Activated CD8-positive, alpha-beta T cell treated with anti-CD3 and anti-CD28 coated beads, Interleukin-2, amount 10 ng/mL, durations not matched to agents 7 days and 5 days (primary cell): ENCODE measurements around the gene MAD1L1. TPM values are rescaled to one million over a fixed set of nuclear protein-coding genes. Genes with fewer than 3 reads are reported as not detected.
"Not testable (repeated sequence)": the region's sequence is repeated elsewhere in the genome, so short reads cannot be mapped to it uniquely, and the experiment has no call there.

Experiments used
- ATAC-seq: fragments of 150-1000 bp; cut with Tn5 transposase; one replicate; pipeline ENCODE4 v1.10.0; 2021; ENCODE audit warnings: moderate library complexity
- CTCF ChIA-PET: fragments of 350-600 bp; sonication (Branson Sonifier 250); formaldehyde crosslinking; loops from one replicate; lab custom pipeline; 2021; ENCODE audit warnings: antibody characterized with exemption; lab: Charles Lee
- POLR2A ChIA-PET: fragments of 350-600 bp; sonication (Branson Sonifier 250); formaldehyde crosslinking; loops from one replicate; lab custom pipeline; 2021; ENCODE audit warnings: antibody characterized with exemption; lab: Charles Lee
- DNase-seq: peaks from one replicate; pipeline ENCODE4 v3.0.0-alpha.2; 2020
- H3K27ac Mint-ChIP-seq: one replicate; pipeline ENCODE4 v1.8.0; 2021; ENCODE audit warnings: mild to moderate bottlenecking, mixed read lengths
- H3K27me3 Mint-ChIP-seq: one replicate; pipeline ENCODE4 v1.8.0; 2021; ENCODE audit warnings: low read depth, mixed read lengths
- H3K36me3 Mint-ChIP-seq: one replicate; pipeline ENCODE4 v1.8.0; 2021; ENCODE audit warnings: low read depth, mixed read lengths
- H3K4me1 Mint-ChIP-seq: one replicate; pipeline ENCODE4 v1.8.0; 2021; ENCODE audit warnings: low read depth, mixed read lengths
- H3K4me3 Mint-ChIP-seq: one replicate; pipeline ENCODE4 v1.8.0; 2021; ENCODE audit warnings: mild to moderate bottlenecking, mixed read lengths
- H3K9me3 Mint-ChIP-seq: one replicate; pipeline ENCODE4 v1.8.0; 2022; ENCODE audit warnings: mixed read lengths; ENCODE audit not compliant: insufficient read depth
- total RNA-seq, 2 experiments: library from RNA; stranded (reverse); gene quantifications; one replicate each; pipeline ENCODE4 v1.2.3, GENCODE V29; 2021

Gene MAD1L1
- total RNA-seq, 2 experiments from 2014 or later, result 79.8 to 82.7 TPM

- H3K27me3 Mint-ChIP-seq, result no peaks in the 10 kb centered on the region
- H3K9me3 Mint-ChIP-seq, result no peaks in the 10 kb centered on the region
- ATAC-seq (no peak), DNase-seq (no peak)
- no peak overlapping the region for H3K4me3 Mint-ChIP-seq
- H3K27ac Mint-ChIP-seq, result no peak overlapping the region
- H3K4me1 Mint-ChIP-seq, result no peaks in the 10 kb centered on the region
- peaks cover 4% of the 10 kb centered on the region for H3K36me3 Mint-ChIP-seq
- ChIA-PET CTCF (no interaction called here), POLR2A (no interaction called here)
These were observed 37.8 kb upstream of the MAD1L1 start for GRCh38 chr7:2270495-2270894.

- no peak for DNase-seq
- no peaks in the 10 kb centered on the region for H3K27me3 Mint-ChIP-seq
- CTCF ChIA-PET, result no interaction called here
- POLR2A ChIA-PET, result no interaction called here
- no peak overlapping the region for H3K27ac Mint-ChIP-seq
- H3K36me3 Mint-ChIP-seq, result peaks cover 4% of the 10 kb centered on the region
- no peak overlapping the region for H3K4me3 Mint-ChIP-seq
- ATAC-seq, result no peak
- no peaks in the 10 kb centered on the region for H3K9me3 Mint-ChIP-seq
- H3K4me1 Mint-ChIP-seq, result no peaks in the 10 kb centered on the region
These were observed 37.3 kb upstream of the MAD1L1 start for GRCh38 chr7:2269991-2270460.

GRCh38 chr7:2269089-2269990 is 36.6 kb upstream of the MAD1L1 start:
- POLR2A ChIA-PET, H3K27ac Mint-ChIP-seq, H3K27me3 Mint-ChIP-seq, DNase-seq, H3K36me3 Mint-ChIP-seq, H3K4me1 Mint-ChIP-seq, ATAC-seq, CTCF ChIA-PET, H3K4me3 Mint-ChIP-seq, H3K9me3 Mint-ChIP-seq: not testable (repeated sequence)

DNA sequence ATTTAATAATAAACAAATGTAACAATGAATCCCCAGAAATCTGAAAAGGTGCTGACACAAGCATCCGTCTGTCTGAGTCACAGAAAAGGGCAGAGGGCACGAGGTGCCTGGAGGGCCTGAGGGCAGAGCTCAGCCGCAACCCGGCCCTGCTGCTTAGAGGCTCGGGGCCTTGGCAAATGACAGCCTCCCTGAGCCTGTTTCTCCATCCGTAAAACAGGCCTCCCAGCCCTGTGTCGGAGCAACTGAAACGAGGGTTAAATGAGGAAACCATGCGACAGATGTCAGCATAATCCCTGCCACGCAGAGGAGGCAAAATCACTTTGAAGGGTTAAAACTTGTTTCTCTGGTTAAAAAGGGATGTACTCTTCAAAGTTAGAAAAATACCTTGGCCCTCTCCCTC is 34.2 kb upstream of the MAD1L1 start:
- DNase-seq (no peak), ATAC-seq (no peak)
- no peak overlapping the region for H3K27ac Mint-ChIP-seq
- peaks cover 8% of the 10 kb centered on the region for H3K36me3 Mint-ChIP-seq
- H3K4me1 Mint-ChIP-seq, result peaks cover under 1% of the 10 kb centered on the region
- POLR2A ChIA-PET, result no interaction called here
- CTCF ChIA-PET, result no interaction called here
- no peak overlapping the region for H3K4me3 Mint-ChIP-seq
- no peaks in the 10 kb centered on the region for H3K9me3 Mint-ChIP-seq
- H3K27me3 Mint-ChIP-seq, result no peaks in the 10 kb centered on the region

DNA sequence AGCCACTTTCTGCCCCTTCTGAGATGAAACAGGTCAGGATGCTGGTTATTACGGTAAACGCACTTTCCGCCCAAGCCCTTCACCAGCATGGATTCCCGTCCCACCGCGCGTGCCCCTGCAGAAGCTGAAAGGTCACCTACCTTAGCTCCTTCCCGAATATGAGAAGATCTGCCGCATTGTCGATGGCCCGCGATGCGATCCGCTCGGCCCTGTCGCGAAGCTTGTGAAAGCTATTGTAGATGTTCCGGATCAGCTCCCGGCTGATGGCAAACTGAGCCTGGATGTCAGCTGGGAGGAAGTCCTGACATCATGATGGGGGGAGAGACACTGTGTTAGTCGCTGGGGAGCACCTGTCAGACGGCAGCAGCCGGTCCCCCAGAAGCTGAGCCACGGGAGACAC is 31.4 kb upstream of the MAD1L1 start:
- Mint-ChIP-seq H3K4me3 (no peak overlapping the region), H3K4me1 (peaks cover 14% of the 10 kb centered on the region), H3K36me3 (peaks cover 8% of the 10 kb centered on the region), H3K9me3 (no peaks in the 10 kb centered on the region), H3K27me3 (no peaks in the 10 kb centered on the region), H3K27ac (no peak overlapping the region)
- CTCF ChIA-PET, result no interaction called here
- DNase-seq, result no peak
- no peak for ATAC-seq
- POLR2A ChIA-PET, result no interaction called here

GRCh38 chr7:2263176-2263575 is 30.4 kb upstream of the MAD1L1 start:
- ATAC-seq (no peak), DNase-seq (no peak)
- CTCF ChIA-PET, result no interaction called here
- Mint-ChIP-seq H3K4me3 (no peak overlapping the region), H3K36me3 (peaks cover 8% of the 10 kb centered on the region), H3K27ac (no peak overlapping the region), H3K9me3 (no peaks in the 10 kb centered on the region), H3K27me3 (no peaks in the 10 kb centered on the region), H3K4me1 (peaks cover 14% of the 10 kb centered on the region)
- POLR2A ChIA-PET, result interaction anchor here (1.2 kb wide), 1 partner anchor 21 kb away, joined by 3 read pairs; the partner anchor contains the start of genes MRM2 and NUDT1

- no peaks in the 10 kb centered on the region for H3K9me3 Mint-ChIP-seq
- ChIA-PET CTCF (interaction anchor here (1.6 to 4.2 kb wide), 4 partner anchors 13 to 208 kb away, joined by 4 to 10 read pairs (median 7); no protein-coding TSS in a partner anchor), POLR2A (interaction anchor here (1.3 kb wide), 1 partner anchor 19 kb away, joined by 5 read pairs; the partner anchor contains the start of genes MRM2 and NUDT1)
- H3K27ac Mint-ChIP-seq, result peak overlapping the region; percentile 85
- ATAC-seq (peak; percentile 54), DNase-seq (peak; percentile 34)
- peaks cover 8% of the 10 kb centered on the region for H3K36me3 Mint-ChIP-seq
- H3K27me3 Mint-ChIP-seq, result no peaks in the 10 kb centered on the region
- H3K4me1 Mint-ChIP-seq, result peaks cover 14% of the 10 kb centered on the region
- H3K4me3 Mint-ChIP-seq, result peak overlapping the region; percentile 28
These were observed 28.9 kb upstream of the MAD1L1 start for GRCh38 chr7:2261611-2262010.

GRCh38 chr7:2260820-2261219 is 28.1 kb upstream of the MAD1L1 start:
- H3K4me1 Mint-ChIP-seq, result peaks cover 14% of the 10 kb centered on the region
- H3K27ac Mint-ChIP-seq, result no peak overlapping the region
- H3K27me3 Mint-ChIP-seq, result no peaks in the 10 kb centered on the region
- DNase-seq, result no peak
- ChIA-PET POLR2A (interaction anchor here (1.3 kb wide), 1 partner anchor 19 kb away, joined by 5 read pairs; the partner anchor contains the start of genes MRM2 and NUDT1), CTCF (interaction anchor here (1.7 to 4.2 kb wide), 3 partner anchors 12 to 104 kb away, joined by 4 to 10 read pairs (median 9); no protein-coding TSS in a partner anchor)
- H3K4me3 Mint-ChIP-seq, result no peak overlapping the region
- H3K36me3 Mint-ChIP-seq, result peaks cover 10% of the 10 kb centered on the region
- no peak for ATAC-seq
- no peaks in the 10 kb centered on the region for H3K9me3 Mint-ChIP-seq

DNA sequence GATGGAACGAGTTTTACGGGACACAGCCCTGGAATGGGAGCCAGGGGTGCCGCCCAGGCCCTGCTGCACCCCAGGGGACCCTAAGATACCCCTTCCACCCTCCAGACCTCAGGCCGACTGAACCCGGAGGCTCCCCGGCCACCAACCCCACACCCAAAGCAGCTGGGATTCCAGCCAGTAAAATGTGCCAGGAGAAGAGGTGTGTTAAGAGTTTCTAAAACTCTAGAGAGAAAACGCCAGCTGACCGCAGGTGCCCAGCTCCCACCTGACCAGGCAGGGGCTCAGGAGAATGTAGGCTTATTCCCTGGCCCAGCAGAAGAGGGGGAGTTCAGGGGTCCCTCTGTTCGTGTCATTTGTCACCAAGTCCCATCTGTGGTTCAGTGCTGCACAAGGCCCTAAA is 26.7 kb upstream of the MAD1L1 start:
- ChIA-PET CTCF (interaction anchor here (4.2 kb wide), 1 partner anchor 89 kb away, joined by 10 read pairs; no protein-coding TSS in a partner anchor), POLR2A (no interaction called here)
- H3K27ac Mint-ChIP-seq, result peak overlapping the region; percentile 21
- H3K4me3 Mint-ChIP-seq, result no peak overlapping the region
- no peaks in the 10 kb centered on the region for H3K27me3 Mint-ChIP-seq
- peaks cover 16% of the 10 kb centered on the region for H3K36me3 Mint-ChIP-seq
- ATAC-seq (no peak), DNase-seq (no peak)
- peaks cover 22% of the 10 kb centered on the region for H3K4me1 Mint-ChIP-seq
- no peaks in the 10 kb centered on the region for H3K9me3 Mint-ChIP-seq

DNA sequence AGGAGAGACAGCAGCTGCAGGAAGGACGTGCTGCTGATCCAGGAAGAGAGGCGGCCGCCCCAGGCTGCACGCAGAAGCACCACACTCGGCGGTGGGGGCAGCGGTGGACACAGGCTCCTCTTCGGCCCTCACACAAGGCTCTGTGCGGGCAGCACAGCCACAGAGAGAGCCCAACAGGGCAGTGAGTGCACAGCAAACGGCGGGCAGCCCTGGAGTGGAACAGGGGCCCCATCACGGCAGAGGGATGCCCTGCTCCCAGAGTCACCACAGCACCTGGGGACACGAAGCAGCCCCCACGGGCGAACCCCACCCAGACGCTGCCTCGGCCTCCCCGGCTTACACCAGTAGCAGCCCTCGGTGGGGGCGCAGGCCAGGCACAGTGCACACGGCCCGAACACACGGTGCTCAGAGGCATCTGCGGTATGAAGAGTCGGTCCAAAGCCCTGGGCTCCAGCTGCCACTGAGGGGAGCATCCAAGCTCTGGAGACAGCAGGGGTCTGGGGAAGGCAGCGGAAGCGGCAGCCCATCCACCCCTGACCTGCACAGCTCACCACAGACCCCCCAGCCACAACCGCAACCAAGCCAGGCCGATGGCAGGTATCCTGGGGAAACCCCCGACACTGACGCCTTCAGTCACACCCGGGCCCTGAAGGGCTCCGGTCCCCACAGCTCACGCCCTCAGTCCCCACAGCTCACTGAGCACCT is 26.1 kb upstream of the MAD1L1 start:
- ChIA-PET POLR2A (no interaction called here), CTCF (interaction anchor here (4.2 kb wide), 1 partner anchor 89 kb away, joined by 10 read pairs; no protein-coding TSS in a partner anchor)
- Mint-ChIP-seq H3K4me1 (peaks cover 24% of the 10 kb centered on the region), H3K27me3 (no peaks in the 10 kb centered on the region), H3K36me3 (peaks cover 12% of the 10 kb centered on the region), H3K27ac (no peak overlapping the region), H3K4me3 (no peak overlapping the region), H3K9me3 (no peaks in the 10 kb centered on the region)
- ATAC-seq, result no peak
- no peak for DNase-seq

DNA sequence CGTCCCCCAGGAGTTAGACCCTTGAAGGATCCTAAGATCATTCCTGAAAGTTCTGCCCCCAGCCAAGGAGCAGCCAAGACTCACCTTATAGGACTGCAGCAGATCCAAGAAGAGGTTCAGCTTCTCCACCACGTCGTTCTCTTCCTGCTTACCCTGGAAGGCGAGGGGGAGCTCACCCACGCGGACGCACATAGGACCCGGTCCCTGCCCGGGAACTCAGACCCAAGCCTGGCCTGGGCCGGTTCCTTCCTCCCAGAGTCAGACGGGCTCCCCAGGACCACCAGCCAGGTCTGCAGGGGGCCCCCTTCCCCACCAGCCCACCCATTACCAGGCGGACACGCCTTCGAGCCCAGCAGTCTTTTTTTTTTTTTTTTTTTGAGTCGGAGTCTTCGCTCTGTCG is 24.9 kb upstream of the MAD1L1 start:
- ATAC-seq (no peak), DNase-seq (no peak)
- H3K27me3 Mint-ChIP-seq, result no peaks in the 10 kb centered on the region
- no peak overlapping the region for H3K27ac Mint-ChIP-seq
- peaks cover 12% of the 10 kb centered on the region for H3K36me3 Mint-ChIP-seq
- no peaks in the 10 kb centered on the region for H3K9me3 Mint-ChIP-seq
- ChIA-PET CTCF (no interaction called here), POLR2A (interaction anchor here (1.1 kb wide), 1 partner anchor 9 kb away, joined by 4 read pairs; no protein-coding TSS in a partner anchor)
- no peak overlapping the region for H3K4me3 Mint-ChIP-seq
- peaks cover 30% of the 10 kb centered on the region for H3K4me1 Mint-ChIP-seq
